Muscle layer of colon (tissue), 2 donors: ENCODE data around the gene COMMD7.
"Not testable (repeated sequence)": the region's sequence is repeated elsewhere in the genome, so short reads cannot be mapped to it uniquely, and the experiment has no call there.

Experiments used
- H3K27ac ChIP-seq: one replicate; pipeline ENCODE4 v1.7.0; 2013; ENCODE audit warnings: low read depth, mild to moderate bottlenecking, low read length, moderate library complexity
- H3K27me3 ChIP-seq, 2 donors: one replicate each; pipeline ENCODE4 v1.7.0; 2013; ENCODE audit warnings: low read length in 2 of 2, mild to moderate bottlenecking in 2 of 2; ENCODE audit not compliant: insufficient read depth in 2 of 2, control insufficient read depth in 1 of 2
- H3K36me3 ChIP-seq: one replicate; pipeline ENCODE4 v1.7.0; 2013; ENCODE audit warnings: mild to moderate bottlenecking, low read length; ENCODE audit not compliant: insufficient read depth
- H3K4me1 ChIP-seq: one replicate; pipeline ENCODE4 v1.7.0; 2013; ENCODE audit warnings: mild to moderate bottlenecking, low read length; ENCODE audit not compliant: insufficient read depth
- H3K4me3 ChIP-seq, 2 donors: one replicate each; pipeline ENCODE4 v1.7.0; 2013; ENCODE audit warnings: low read length in 2 of 2, low read depth in 1 of 2, mild to moderate bottlenecking in 1 of 2, moderate library complexity in 1 of 2
- H3K9ac ChIP-seq: one replicate; pipeline ENCODE4 v1.7.0; 2013; ENCODE audit warnings: low read length
- H3K9me3 ChIP-seq: one replicate; pipeline ENCODE4 v1.7.0; 2013; ENCODE audit warnings: mild to moderate bottlenecking, low read length
- donor health status: abdominal sarcoma.
- donor health status: Adenocarcinoma of cecum.

COMMD7 gene

DNA sequence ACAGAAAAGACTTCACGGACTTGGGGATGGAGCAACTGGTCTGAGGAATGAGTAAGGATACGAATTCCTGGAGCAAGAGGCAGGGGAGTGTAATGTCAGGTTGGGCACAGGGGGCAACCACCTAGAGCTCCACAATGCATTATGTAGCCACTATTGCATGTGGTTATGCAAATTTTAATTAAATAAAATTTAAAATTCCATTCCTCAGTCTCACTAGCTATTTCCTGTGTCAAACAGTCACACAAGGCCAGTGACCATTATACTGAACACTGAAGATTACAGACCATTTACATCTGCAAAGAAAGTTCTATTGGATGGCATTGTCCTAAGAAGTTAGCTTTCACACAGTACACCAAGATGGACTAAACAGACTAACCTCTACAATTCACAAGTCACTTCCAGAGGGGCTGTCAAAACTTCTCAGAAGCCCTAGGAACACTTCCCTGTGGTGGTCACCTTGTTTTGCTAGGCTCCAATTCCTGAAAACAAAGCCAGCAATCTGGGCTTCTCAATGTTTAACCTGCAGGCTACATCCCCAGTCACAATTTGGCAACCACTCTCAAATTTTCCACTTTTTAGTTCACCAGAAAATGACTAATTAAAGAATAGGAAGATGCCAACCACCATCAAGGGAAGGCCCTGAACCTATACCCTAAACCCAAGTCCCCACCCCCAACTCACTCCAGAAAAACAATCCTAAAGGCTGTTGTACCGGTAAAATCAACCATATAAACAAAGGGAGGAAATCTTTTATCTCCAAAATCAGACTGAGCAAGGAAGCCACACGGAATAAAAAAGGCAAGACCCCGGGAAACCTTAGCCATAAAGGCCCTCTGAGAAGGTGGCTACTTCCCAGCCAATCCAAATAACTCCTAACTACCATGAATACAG is 35.3 kb downstream of the COMMD7 start:
- Histone ChIP-seq H3K27me3 (no peaks in the 10 kb centered on the region), H3K36me3 (peaks cover 23% of the 10 kb centered on the region), H3K4me3 (no peak overlapping the region), H3K9ac (no peak overlapping the region), H3K4me1 (no peaks in the 10 kb centered on the region), H3K9me3 (no peaks in the 10 kb centered on the region), H3K27ac (no peak overlapping the region)

DNA sequence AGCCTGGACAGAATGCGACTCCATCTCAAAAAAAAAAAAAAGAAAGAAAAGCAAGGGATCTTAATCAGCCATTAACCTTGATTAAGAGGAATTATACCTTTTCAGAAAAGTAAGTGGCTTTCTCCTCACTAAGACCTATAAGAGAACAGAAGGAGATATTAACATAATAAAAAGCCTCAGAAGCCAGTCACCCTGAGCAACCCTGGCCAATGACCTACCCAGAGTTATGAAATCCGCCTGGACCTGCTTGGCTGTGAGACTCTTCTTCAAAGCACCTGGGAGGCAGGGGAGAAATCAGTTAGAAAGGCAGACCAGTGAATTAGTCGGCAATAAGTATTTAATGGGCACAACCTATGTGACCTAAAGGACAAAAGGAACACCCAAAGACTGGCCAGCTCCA is 36.8 kb downstream of the COMMD7 start:
- no peaks in the 10 kb centered on the region for H3K9me3 ChIP-seq
- no peaks in the 10 kb centered on the region for H3K4me1 ChIP-seq
- H3K4me3 ChIP-seq: no peak overlapping the region
- no peak overlapping the region for H3K27ac ChIP-seq
- H3K9ac ChIP-seq: no peak overlapping the region
- H3K27me3 ChIP-seq: no peaks in the 10 kb centered on the region
- peaks cover 29% of the 10 kb centered on the region for H3K36me3 ChIP-seq

DNA sequence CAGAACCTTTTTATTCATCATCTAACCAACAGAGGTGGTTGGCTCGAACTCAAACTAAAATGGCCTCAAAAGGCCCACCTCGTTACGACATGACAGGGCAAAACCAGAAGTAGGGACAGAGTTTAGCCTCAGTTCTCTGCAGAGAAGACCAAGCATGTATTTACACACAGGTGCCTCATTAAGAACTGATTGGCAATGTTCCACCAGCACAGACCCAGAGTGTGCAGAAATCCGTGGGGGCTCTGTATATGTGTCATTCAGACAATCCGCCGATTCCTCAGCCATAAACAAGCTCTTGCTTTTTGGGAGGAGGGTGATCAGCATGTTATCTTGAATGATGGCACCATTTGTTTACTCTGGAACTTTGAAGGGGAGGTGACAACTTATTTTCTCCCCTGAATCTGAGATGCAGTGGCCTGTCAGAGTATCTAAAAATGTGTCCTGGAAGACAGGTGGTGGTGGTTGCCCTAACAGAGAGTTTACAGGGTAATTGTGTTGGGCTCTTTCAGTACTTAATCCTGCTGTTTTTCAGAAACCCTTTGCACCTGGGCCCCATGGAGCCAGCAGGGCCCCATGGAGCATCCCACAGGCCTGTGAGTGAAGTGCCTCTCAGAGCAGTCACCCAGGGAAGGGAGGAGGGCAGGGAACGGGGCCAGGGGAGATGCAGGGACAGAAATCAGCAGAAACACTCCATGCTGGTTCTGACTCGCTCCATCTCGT is 40.4 kb downstream of the COMMD7 start:
- Histone ChIP-seq H3K27ac (no peak overlapping the region), H3K4me1 (no peaks in the 10 kb centered on the region), H3K36me3 (peaks cover 29% of the 10 kb centered on the region), H3K4me3 (no peak overlapping the region), H3K27me3 (no peaks in the 10 kb centered on the region), H3K9ac (no peak overlapping the region), H3K9me3 (no peaks in the 10 kb centered on the region)

DNA sequence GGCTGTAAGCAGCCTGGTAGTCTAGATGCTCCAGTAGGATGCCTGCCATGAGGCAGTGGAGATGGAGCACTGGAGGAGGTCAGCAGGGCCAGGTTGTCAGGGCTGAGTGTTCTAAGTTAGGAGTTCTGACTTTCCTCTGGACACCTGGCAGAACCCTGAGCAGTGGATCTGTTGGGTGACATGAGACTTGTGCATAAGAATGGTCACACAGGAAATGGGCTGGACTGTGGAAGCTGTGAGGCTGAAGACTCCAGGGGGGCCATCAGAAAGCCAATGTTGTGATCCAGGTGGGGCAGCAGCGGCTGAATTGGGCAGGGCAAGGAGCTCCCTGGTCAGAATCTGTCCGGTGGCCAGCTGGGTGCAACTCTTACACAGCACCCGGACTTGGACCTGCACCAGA is 45.7 kb downstream of the COMMD7 start:
- Histone ChIP-seq H3K4me1 (no peaks in the 10 kb centered on the region), H3K27me3 (no peaks in the 10 kb centered on the region), H3K9me3 (no peaks in the 10 kb centered on the region), H3K9ac (no peak overlapping the region), H3K27ac (no peak overlapping the region), H3K4me3 (no peak overlapping the region), H3K36me3 (peaks cover 2% of the 10 kb centered on the region)

DNA sequence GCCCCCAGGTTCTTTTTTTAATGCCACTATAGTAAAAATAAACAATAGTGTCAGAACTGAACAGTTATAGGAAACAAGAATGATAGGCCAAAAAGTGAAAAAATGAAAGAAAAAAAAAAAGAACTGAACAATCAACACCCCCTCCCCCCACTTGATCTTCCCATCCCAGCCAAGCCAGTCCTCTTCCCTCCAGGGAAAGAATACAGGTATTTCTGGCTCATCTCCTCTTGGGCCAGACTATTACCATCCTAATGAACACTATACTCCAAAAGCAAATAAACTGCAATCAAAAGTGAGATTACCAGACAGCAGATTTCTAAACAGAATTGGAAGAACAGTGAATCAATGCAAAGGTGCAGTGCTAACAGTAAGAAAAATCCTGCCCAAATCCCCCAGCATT is 48.2 kb downstream of the COMMD7 start:
- Histone ChIP-seq H3K27ac (no peak overlapping the region), H3K36me3 (no peaks in the 10 kb centered on the region), H3K4me3 (no peak overlapping the region), H3K27me3 (no peaks in the 10 kb centered on the region), H3K9ac (no peak overlapping the region), H3K4me1 (no peaks in the 10 kb centered on the region), H3K9me3 (no peaks in the 10 kb centered on the region)

DNA sequence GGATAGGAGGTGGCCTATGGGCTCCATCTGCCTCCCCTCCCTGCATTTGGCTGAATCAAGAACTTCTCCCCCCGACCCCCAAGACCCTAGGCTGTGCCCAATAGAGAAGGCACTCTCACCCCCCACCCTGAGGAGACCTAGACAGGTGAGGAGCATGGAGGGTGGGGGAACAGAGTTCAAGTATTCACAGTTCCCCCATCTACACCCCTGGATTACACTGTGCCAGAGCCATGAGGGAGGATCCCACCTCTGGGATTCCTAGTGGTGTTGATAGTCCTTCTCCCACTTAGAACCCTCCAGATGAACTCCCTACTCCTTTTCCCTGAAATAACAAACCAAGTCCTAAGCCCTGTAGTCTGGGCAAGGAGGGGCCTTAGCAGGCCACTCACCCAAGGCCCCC is 54.3 kb downstream of the COMMD7 start:
- H3K9ac ChIP-seq, H3K4me3 ChIP-seq, H3K9me3 ChIP-seq, H3K27ac ChIP-seq, H3K4me1 ChIP-seq, H3K27me3 ChIP-seq, H3K36me3 ChIP-seq: not testable (repeated sequence)

DNA sequence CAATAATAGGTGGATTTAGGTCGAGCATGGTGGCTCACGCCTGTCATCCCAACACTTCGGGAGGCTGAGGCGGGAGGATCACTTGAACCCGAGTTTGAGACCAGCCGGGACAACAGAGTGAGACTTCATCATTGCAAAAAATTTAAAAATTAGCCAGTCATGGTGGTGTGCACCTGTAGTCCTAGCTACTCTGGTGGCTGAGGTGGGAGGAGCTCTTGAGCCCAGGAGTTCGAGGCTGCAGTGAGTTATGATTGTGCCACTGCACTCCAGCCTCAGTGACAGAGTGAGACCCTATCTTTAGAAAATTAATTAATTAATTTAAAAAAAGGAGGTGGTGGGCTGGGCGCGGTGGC is 56.1 kb downstream of the COMMD7 start:
- no peak overlapping the region for H3K27ac ChIP-seq
- H3K27me3 ChIP-seq: no peaks in the 10 kb centered on the region
- H3K9ac ChIP-seq: no peak overlapping the region
- H3K4me1 ChIP-seq: no peaks in the 10 kb centered on the region
- H3K36me3 ChIP-seq: no peaks in the 10 kb centered on the region
- H3K4me3 ChIP-seq: no peak overlapping the region
- no peaks in the 10 kb centered on the region for H3K9me3 ChIP-seq

DNA sequence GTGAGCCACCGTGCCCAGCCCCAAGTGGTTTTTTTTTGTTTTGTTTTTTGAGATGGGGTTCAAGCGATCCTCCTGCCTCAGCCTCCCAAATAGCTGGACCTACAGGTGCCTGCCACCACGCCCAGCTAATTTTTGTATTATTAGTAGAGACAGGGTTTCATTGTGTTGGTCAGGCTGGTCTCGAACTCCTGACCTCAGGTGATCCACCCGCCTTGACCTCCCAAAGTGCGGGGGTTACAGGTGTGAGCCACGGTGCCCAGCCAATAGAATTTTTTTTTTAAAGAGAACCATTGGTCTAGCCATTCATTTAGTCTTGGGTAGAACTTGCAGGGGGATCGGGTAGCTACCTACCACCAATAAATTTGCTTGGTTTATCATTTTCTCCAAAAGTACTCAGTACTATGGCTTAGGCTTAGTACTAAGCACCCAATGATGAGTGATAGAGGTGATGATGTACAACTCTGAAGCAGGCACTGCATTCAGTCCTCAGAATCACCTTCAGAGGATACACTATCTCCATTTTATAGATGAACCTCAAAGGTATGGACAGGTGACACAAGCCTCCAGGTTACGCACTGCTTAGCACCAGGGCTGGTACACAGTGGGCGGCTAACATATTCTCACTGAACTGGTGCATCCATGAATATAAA is 56.6 kb downstream of the COMMD7 start:
- Histone ChIP-seq H3K4me1 (no peaks in the 10 kb centered on the region), H3K36me3 (no peaks in the 10 kb centered on the region), H3K9me3 (no peaks in the 10 kb centered on the region), H3K9ac (no peak overlapping the region), H3K4me3 (no peak overlapping the region), H3K27me3 (no peaks in the 10 kb centered on the region), H3K27ac (no peak overlapping the region)

DNA sequence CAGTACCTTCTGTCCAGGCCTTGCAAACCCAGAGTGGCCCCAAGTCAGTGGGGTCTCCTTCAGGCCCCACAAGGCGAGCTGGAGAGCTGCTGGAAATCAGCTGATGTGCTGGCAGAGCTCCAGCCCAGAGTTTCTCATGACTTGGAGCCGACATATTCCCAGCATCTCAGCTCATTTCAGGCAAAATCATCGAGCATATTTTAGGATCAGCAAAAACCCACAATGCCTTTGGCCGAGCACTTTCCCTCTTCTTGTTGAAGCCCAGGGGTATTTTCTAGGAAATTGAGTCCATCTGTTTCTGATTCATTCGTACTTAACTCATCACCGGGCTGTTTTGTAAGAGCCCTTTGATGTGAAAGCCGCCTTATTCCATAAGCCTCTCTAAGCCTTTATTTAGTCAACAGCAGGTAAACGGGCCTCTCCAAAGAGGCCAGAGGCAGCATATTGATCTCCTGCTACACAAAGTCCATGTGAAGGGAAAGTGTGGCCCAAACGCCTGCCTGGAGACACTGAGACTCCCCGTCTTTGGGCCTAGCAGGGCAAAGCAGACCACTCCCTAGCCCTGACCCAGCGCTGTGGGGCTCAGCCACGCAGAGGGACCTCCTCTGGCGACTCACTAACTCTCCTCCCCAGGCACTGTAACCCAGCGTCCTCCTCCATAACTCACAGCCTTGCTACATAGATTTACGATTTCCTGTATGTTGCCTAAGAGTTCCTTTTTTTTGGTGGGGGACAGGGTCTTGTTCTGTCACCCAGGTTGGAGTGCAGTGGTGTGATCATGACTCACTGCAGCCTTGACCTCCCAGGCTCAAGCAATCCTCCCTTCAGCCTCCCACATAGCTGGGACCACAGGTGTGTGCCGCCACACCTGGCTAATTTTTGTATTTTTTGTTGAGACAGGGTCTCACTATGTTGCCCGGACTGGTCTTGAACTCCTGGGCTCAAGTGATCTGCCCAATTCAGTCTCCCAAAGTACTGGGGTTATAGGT is 57.4 kb downstream of the COMMD7 start:
- no peaks in the 10 kb centered on the region for H3K9me3 ChIP-seq
- no peaks in the 10 kb centered on the region for H3K4me1 ChIP-seq
- H3K9ac ChIP-seq: no peak overlapping the region
- H3K36me3 ChIP-seq: no peaks in the 10 kb centered on the region
- no peaks in the 10 kb centered on the region for H3K27me3 ChIP-seq
- H3K4me3 ChIP-seq: no peak overlapping the region
- H3K27ac ChIP-seq: no peak overlapping the region

DNA sequence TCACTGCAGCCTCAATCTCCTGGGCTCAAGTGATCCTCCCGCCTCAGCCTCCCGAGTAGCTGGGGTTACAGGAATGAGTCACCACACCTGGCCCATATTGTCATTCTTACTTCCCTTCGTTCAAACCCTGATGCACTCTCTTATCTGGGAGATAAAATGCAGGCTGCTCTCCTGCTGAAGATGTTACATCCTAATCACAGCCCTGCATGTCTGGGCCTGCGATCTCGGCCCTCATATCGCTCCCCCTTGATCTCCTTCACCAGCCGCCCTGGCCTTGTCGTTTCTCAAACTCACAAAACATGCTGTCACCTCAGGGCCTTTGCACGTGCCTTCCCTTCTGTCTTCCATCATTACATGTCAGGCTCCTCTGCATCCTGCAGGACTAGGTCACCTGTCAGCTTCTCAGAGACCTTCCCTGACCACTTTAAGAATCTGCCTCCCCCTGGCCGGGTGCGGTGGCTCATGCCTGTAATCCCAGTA is 60.7 kb downstream of the COMMD7 start:
- Histone ChIP-seq H3K27me3 (no peaks in the 10 kb centered on the region), H3K27ac (no peak overlapping the region), H3K9ac (no peak overlapping the region), H3K36me3 (no peaks in the 10 kb centered on the region), H3K4me1 (no peaks in the 10 kb centered on the region), H3K9me3 (no peaks in the 10 kb centered on the region), H3K4me3 (no peak overlapping the region)
